Left ventricle myocardium inferior (tissue), 1 donor: ENCODE measurements around the gene CACNB2. TPM values are rescaled to one million over a fixed set of nuclear protein-coding genes. Genes with fewer than 3 reads are reported as not detected.

ENCODE experiments used
- DNase-seq: peaks from one replicate; pipeline ENCODE4 v3.0.0-alpha.2; 2020
- H3K27ac ChIP-seq: fragments of 200-600 bp; replicated peaks from 2 replicates; pipeline ENCODE4 v1.8.0; 2021
- H3K27me3 ChIP-seq: fragments of 200-600 bp; 2 replicates; pipeline ENCODE4 v1.8.0; 2021; ENCODE audit warnings: low read depth
- H3K36me3 ChIP-seq: fragments of 200-600 bp; 2 replicates; pipeline ENCODE4 v1.8.0; 2021
- H3K4me1 ChIP-seq: fragments of 200-600 bp; 2 replicates; pipeline ENCODE4 v1.8.0; 2021
- H3K4me3 ChIP-seq: fragments of 200-600 bp; 2 replicates; pipeline ENCODE4 v1.8.0; 2021; ENCODE audit warnings: mild to moderate bottlenecking, moderate library complexity
- H3K9me3 ChIP-seq: fragments of 200-600 bp; replicated peaks from 2 replicates; pipeline ENCODE4 v1.8.0; 2021
- intact Hi-C: fragments of 100-400 bp; cut with micrococcal nuclease; formaldehyde crosslinking; loops from one replicate; pipeline ENCODE4 v1.11.0; 2022
- total RNA-seq: library from RNA; stranded (reverse); fragmentation: NEBNext Ultra II Directional; extraction: Animal tissue kit (Norgen Biotek cat#: 25700); gene quantifications from one replicate; pipeline ENCODE4 v1.2.1, GENCODE V29; 2021
- TF ChIP-seq, protein P1 (sequence below): fragments of 200-600 bp; IDR thresholded peaks from 2 replicates; pipeline ENCODE4 v1.8.0; 2021; ENCODE audit warnings: antibody characterized with exemption, mild to moderate bottlenecking, borderline replicate concordance
- donor health status: DM: no; HTN: yes; CAD: no; lungs with severe emphysema.

The CACNB2 gene
- total RNA-seq, 1 donor from 2014 or later = 38.1 TPM

DNA sequence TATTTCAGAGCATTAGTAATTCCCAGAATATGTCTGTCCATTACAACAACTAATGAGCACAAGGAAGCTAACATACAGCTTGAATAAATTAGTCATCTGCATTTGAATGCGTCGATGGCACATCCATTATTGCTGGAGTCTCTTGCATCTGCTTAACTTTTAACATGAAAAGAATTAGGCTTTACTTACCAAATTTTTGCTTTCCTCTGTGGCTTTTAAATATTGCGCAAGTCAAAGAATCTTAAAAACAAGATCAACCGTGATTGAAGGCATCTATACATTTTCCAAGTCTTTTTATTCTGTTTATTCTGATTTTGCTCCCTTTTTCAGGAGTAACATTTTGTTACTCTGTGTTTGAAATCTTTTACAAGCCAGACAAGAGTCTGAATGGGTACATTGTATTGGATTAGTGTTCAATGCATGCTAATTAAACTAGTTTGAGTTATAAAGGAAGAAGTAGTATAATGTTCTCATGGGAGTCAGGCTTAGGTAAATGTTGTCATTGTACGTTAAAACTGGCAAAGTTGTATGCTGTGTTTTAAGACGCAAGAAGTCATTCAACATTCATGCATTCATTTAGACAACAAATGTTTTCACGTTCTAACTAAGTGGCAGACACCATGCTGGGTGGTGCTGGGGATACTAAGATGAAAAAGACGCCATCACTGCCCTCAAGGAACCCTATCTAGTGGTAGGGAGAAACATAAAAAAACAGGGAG, 4.0 kb upstream of the CACNB2 start:
- no peak for DNase-seq
- TF ChIP-seq, protein P1, sequence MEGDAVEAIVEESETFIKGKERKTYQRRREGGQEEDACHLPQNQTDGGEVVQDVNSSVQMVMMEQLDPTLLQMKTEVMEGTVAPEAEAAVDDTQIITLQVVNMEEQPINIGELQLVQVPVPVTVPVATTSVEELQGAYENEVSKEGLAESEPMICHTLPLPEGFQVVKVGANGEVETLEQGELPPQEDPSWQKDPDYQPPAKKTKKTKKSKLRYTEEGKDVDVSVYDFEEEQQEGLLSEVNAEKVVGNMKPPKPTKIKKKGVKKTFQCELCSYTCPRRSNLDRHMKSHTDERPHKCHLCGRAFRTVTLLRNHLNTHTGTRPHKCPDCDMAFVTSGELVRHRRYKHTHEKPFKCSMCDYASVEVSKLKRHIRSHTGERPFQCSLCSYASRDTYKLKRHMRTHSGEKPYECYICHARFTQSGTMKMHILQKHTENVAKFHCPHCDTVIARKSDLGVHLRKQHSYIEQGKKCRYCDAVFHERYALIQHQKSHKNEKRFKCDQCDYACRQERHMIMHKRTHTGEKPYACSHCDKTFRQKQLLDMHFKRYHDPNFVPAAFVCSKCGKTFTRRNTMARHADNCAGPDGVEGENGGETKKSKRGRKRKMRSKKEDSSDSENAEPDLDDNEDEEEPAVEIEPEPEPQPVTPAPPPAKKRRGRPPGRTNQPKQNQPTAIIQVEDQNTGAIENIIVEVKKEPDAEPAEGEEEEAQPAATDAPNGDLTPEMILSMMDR = no peak
- Histone ChIP-seq H3K9me3 (no peaks in the 10 kb centered on the region), H3K27ac (no peak overlapping the region), H3K27me3 (peaks cover 27% of the 10 kb centered on the region), H3K4me3 (no peak overlapping the region), H3K36me3 (no peaks in the 10 kb centered on the region), H3K4me1 (peaks cover 14% of the 10 kb centered on the region)
- intact Hi-C loops = no loop called here

DNA sequence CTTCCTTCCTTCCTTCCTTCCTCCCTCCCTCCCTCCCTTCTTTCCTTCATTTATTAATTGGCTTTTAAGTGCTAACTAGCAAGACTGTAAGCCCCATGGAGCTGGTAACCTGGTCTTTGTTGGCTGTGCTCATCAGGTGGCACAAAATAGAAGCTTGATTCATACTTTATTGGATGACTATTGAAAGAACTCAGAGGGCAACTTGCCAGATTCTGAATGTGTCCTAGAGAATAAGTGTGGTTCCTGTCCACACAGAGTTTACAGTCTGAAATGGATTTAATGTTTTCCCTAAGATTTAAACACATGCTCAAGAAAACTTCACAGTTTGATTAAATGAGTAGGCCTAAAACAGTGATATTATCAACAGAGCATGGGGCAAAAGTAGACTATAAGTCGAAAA, 3.1 kb upstream of the CACNB2 start:
- intact Hi-C loops = no loop called here
- H3K27ac ChIP-seq = no peak overlapping the region
- H3K4me3 ChIP-seq = no peak overlapping the region
- no peaks in the 10 kb centered on the region for H3K36me3 ChIP-seq
- no peak for DNase-seq
- H3K4me1 ChIP-seq = peaks cover 19% of the 10 kb centered on the region
- TF ChIP-seq, protein P1 = no peak
- peaks cover 32% of the 10 kb centered on the region for H3K27me3 ChIP-seq
- no peaks in the 10 kb centered on the region for H3K9me3 ChIP-seq

DNA sequence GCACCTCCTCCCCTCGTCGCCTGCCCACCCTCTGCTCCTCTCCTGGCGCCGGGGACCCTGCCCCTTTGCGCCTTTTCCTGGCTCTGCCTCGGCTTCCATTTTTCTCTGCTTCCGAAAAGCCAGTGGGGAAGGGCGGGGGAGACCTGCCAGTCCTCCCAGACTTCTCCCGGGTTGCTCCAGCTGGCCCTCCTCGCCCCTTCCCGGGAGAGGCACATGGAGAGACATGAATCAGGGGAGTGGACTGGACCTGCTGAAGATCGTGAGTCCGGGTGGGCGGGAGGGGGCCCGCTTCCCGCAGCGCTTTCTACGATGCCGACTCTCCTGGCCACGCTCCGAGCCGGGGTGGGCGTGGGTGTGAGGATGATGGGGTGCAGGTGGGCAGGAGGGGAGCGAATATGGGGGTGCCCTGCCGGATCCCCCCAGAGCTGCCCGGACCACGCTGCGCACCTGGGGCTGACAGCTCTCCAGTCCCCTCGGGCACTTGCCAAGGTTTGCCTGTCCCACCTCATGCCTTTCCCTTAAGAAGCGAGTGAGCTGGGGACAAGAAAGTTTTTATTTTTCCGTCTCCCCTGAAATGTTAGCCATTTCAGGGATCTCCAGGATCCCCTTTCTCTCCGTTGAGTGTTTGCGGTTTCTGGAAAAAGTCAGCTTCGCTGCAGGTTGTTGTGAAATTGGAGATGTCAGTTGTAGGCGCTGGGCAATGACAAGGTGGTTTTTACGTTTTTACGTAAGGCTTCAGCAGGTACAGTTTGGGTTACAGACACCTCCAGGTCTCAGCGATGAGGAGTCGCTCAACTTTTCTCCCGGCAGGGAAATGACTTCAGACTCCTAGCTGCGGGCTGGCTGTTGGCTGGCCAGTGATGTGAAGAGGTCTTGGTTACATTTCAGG, 977 bp downstream of the CACNB2 start:
- Histone ChIP-seq H3K4me1 (peaks cover 36% of the 10 kb centered on the region), H3K9me3 (no peaks in the 10 kb centered on the region), H3K4me3 (peak overlapping the region; percentile 79), H3K27me3 (peaks cover 32% of the 10 kb centered on the region), H3K36me3 (no peaks in the 10 kb centered on the region), H3K27ac (peak overlapping the region; percentile 89)
- DNase-seq = no peak
- intact Hi-C loops = loop anchor here (10.0 kb wide), 1 partner anchor 64 kb away; no protein-coding TSS in a partner anchor
- TF ChIP-seq, protein P1 = peak; percentile 13

DNA sequence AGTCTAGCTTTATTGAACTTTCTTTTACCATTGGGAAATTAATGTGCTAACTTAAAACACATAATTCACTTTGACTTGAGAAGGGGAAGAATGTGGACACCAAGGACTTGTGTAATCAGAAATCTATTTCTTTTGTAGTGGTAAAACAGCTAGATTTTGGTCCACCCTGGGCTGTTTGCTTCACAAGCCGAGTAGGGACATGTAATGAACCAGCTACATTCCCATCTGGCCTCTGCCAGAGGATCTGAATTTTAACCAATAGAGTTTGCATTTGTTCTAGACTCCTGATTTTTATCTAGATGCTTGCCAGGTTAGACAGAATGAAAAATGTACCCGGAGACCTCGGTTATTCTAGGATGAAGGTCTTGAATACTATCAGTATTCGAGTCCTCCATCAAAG, 1.9 kb downstream of the CACNB2 start:
- no peaks in the 10 kb centered on the region for H3K36me3 ChIP-seq
- intact Hi-C loops = loop anchor here (10.0 kb wide), 1 partner anchor 63 kb away; no protein-coding TSS in a partner anchor
- H3K4me3 ChIP-seq = peak overlapping the region; percentile 79
- TF ChIP-seq, protein P1 = no peak
- no peaks in the 10 kb centered on the region for H3K9me3 ChIP-seq
- H3K4me1 ChIP-seq = peaks cover 39% of the 10 kb centered on the region
- peak overlapping the region; percentile 89 for H3K27ac ChIP-seq
- peaks cover 32% of the 10 kb centered on the region for H3K27me3 ChIP-seq
- DNase-seq = no peak

DNA sequence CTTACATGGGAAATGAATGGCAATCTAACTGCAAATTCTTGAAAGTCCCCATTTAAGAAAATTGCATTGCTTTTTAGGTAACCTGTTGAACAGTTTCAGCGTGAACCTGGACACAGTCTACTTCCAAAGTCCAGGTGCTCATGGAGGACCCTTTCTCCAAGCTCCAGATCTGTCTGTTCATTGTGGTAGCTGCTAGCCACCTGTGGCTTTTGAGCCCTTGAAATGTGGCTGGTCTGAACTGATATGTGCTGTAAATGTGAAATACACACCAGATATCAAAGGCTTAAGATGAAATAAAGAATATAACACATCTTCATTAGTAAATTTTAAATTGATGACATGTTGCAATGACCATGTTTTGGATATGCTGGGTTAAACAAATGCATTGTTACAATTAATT, 4.2 kb downstream of the CACNB2 start:
- Histone ChIP-seq H3K27me3 (peaks cover 23% of the 10 kb centered on the region), H3K36me3 (no peaks in the 10 kb centered on the region), H3K9me3 (no peaks in the 10 kb centered on the region), H3K4me3 (no peak overlapping the region), H3K27ac (peak overlapping the region; percentile 64), H3K4me1 (peaks cover 39% of the 10 kb centered on the region)
- no peak for DNase-seq
- intact Hi-C loops = loop anchor here (10.0 kb wide), 1 partner anchor 60 kb away; no protein-coding TSS in a partner anchor
- TF ChIP-seq, protein P1 = no peak
